Mesothelial cell of epicardium (in vitro differentiated cells): Measurements from ENCODE around the gene PGLYRP1. TPM values are rescaled to one million over a fixed set of nuclear protein-coding genes. Genes with fewer than 3 reads are reported as not detected.

ENCODE experiments used
- DNase-seq, 2 experiments: peaks; one replicate each; pipeline ENCODE4 v3.0.0; 2021; ENCODE audit warnings: low spot score in 2 of 2; ENCODE audit not compliant: unreplicated experiment in 2 of 2
- H3K27ac Mint-ChIP-seq: 2 replicates; pipeline ENCODE4 v1.8.0; 2021; ENCODE audit warnings: mixed read lengths
- H3K27me3 Mint-ChIP-seq: 2 replicates; pipeline ENCODE4 v1.8.0; 2021; ENCODE audit warnings: low read depth, mixed read lengths
- H3K36me3 Mint-ChIP-seq: 2 replicates; pipeline ENCODE4 v1.8.0; 2021; ENCODE audit warnings: mixed read lengths
- H3K4me1 Mint-ChIP-seq: 2 replicates; pipeline ENCODE4 v1.8.0; 2021; ENCODE audit warnings: mixed read lengths
- H3K4me3 Mint-ChIP-seq: 2 replicates; pipeline ENCODE4 v1.8.0; 2021; ENCODE audit warnings: mild to moderate bottlenecking, moderate library complexity, mixed read lengths
- H3K9me3 Mint-ChIP-seq: 2 replicates; pipeline ENCODE4 v1.8.0; 2021; ENCODE audit warnings: mixed read lengths
- CTCF ChIP-seq: fragments of 200-600 bp; sonication (generic); IDR thresholded peaks from one replicate; pipeline ENCODE4 v1.5.0; 2021; ENCODE audit warnings: antibody characterized with exemption; ENCODE audit not compliant: unreplicated experiment
- total RNA-seq: library from RNA; stranded (reverse); gene quantifications from 3 replicates; pipeline ENCODE4 v1.2.1, GENCODE V29; 2021

The PGLYRP1 gene
- total RNA-seq, 1 donor from 2014 or later: not detected

GRCh38 chr19:46021531-46022041, 1.3 kb downstream of the PGLYRP1 start:
- Mint-ChIP-seq H3K9me3 (peaks cover 11% of the 10 kb centered on the region), H3K27ac (no peak overlapping the region), H3K36me3 (peaks cover 7% of the 10 kb centered on the region), H3K4me3 (no peak overlapping the region), H3K27me3 (peaks cover 2% of the 10 kb centered on the region), H3K4me1 (peaks cover 2% of the 10 kb centered on the region)
- no peak for DNase-seq
- no peak for TF ChIP-seq CTCF

- no peak overlapping the region for H3K27ac Mint-ChIP-seq
- H3K9me3 Mint-ChIP-seq: peaks cover 4% of the 10 kb centered on the region
- no peak for TF ChIP-seq CTCF
- peaks cover 8% of the 10 kb centered on the region for H3K27me3 Mint-ChIP-seq
- H3K4me3 Mint-ChIP-seq: no peak overlapping the region
- H3K4me1 Mint-ChIP-seq: peaks cover 7% of the 10 kb centered on the region
- no peak for DNase-seq
- H3K36me3 Mint-ChIP-seq: no peaks in the 10 kb centered on the region
Measured at GRCh38 chr19:46020819-46021125, 2.1 kb downstream of the PGLYRP1 start.

- peaks cover 16% of the 10 kb centered on the region for H3K4me1 Mint-ChIP-seq
- H3K4me3 Mint-ChIP-seq: no peak overlapping the region
- H3K27ac Mint-ChIP-seq: no peak overlapping the region
- H3K9me3 Mint-ChIP-seq: no peaks in the 10 kb centered on the region
- TF ChIP-seq CTCF: no peak
- no peak for DNase-seq
- peaks cover 21% of the 10 kb centered on the region for H3K27me3 Mint-ChIP-seq
- no peaks in the 10 kb centered on the region for H3K36me3 Mint-ChIP-seq
Measured at GRCh38 chr19:46019270-46019669, 3.6 kb downstream of the PGLYRP1 start.

- no peak for DNase-seq
- Mint-ChIP-seq H3K36me3 (no peaks in the 10 kb centered on the region), H3K9me3 (no peaks in the 10 kb centered on the region), H3K4me1 (peaks cover 17% of the 10 kb centered on the region), H3K27me3 (peaks cover 25% of the 10 kb centered on the region), H3K4me3 (no peak overlapping the region), H3K27ac (no peak overlapping the region)
- TF ChIP-seq CTCF: no peak
Measured at GRCh38 chr19:46018729-46019251, 4.1 kb downstream of the PGLYRP1 start.

- Mint-ChIP-seq H3K4me1 (peaks cover 17% of the 10 kb centered on the region), H3K9me3 (no peaks in the 10 kb centered on the region), H3K27me3 (peaks cover 31% of the 10 kb centered on the region), H3K4me3 (no peak overlapping the region), H3K27ac (no peak overlapping the region), H3K36me3 (no peaks in the 10 kb centered on the region)
- no peak for DNase-seq
- TF ChIP-seq CTCF: no peak
Measured at GRCh38 chr19:46017874-46018675, 4.8 kb downstream of the PGLYRP1 start.
